B cell (primary cell): ENCODE data around the gene GPX7. TPM values are rescaled to one million over a fixed set of nuclear protein-coding genes. Genes with fewer than 3 reads are reported as not detected.
A peak's percentile ranks its signal among the peaks of the same experiment; 100 is the strongest.

Experiments used
- ATAC-seq: fragments of 200-7000 bp; cut with Tn5 transposase; one replicate; pipeline ENCODE4 v1.10.0; 2021; ENCODE audit warnings: low read depth, mild to moderate bottlenecking, moderate number of reproducible peaks, moderate library complexity
- CTCF ChIA-PET: fragments of 350-600 bp; sonication (Branson Sonifier 250); formaldehyde crosslinking; loops from one replicate; lab custom pipeline; 2021; ENCODE audit warnings: antibody characterized with exemption, inconsistent platforms; lab: Charles Lee
- POLR2A ChIA-PET: fragments of 350-600 bp; sonication (Branson Sonifier 250); formaldehyde crosslinking; loops from one replicate; lab custom pipeline; 2021; ENCODE audit warnings: antibody characterized with exemption; lab: Charles Lee
- DNase-seq: peaks from one replicate; pipeline ENCODE4 v3.0.0; 2013
- H2AFZ ChIP-seq: 2 replicates; pipeline ENCODE4 v1.6.1; 2012; ENCODE audit warnings: mild to moderate bottlenecking, low read depth, low read length; ENCODE audit not compliant: insufficient read depth, poor library complexity, severe bottlenecking
- H3K27ac ChIP-seq, 2 donors: 1 replicate in 1 of 2; 2 replicates in 1 of 2; pipeline ENCODE4 v1.5.1; 2012 to 2013; ENCODE audit warnings: low read length in 2 of 2, mild to moderate bottlenecking in 2 of 2, moderate library complexity in 1 of 2
- H3K27me3 ChIP-seq, 4 experiments: fragments of 200-600 bp in 1 of 4; sonication (generic) in 1 of 4; replicated peaks in 1 of 4; 1 replicate in 2 of 4; 2 replicates in 2 of 4; pipeline versions ENCODE4 v1.6.1 to v1.7.0; 2013 to 2016; ENCODE audit warnings: low read length in 3 of 4, mild to moderate bottlenecking in 2 of 4, mixed read lengths in 1 of 4, moderate library complexity in 1 of 4; ENCODE audit not compliant: insufficient read depth in 4 of 4, control insufficient read depth in 3 of 4; ENCODE audit errors: control extremely low read depth in 1 of 4
- H3K36me3 ChIP-seq, 2 experiments: replicated peaks in 1 of 2; 1 replicate in 1 of 2; 2 replicates in 1 of 2; pipeline versions ENCODE4 v1.6.1 to v1.7.1; 2013; ENCODE audit warnings: low read length in 1 of 2; ENCODE audit not compliant: insufficient read depth in 2 of 2, control insufficient read depth in 1 of 2; ENCODE audit errors: control extremely low read depth in 1 of 2, extremely low read depth in 1 of 2
- H3K4me1 ChIP-seq, 2 donors: fragments of 200-600 bp in 1 of 2; sonication (generic) in 1 of 2; 1 replicate in 1 of 2; 2 replicates in 1 of 2; pipeline versions ENCODE4 v1.5.1 to v1.6.1; 2013 to 2017; ENCODE audit warnings: low read length in 2 of 2; ENCODE audit not compliant: control insufficient read depth in 2 of 2, insufficient read depth in 2 of 2
- H3K4me2 ChIP-seq: replicated peaks from 2 replicates; pipeline ENCODE3; 2012; ENCODE audit warnings: mild to moderate bottlenecking, low read depth, low read length; ENCODE audit not compliant: poor library complexity, severe bottlenecking
- H3K4me3 ChIP-seq, 5 experiments: fragments of 200-600 bp in 1 of 5; sonication (generic) in 1 of 5; 1 replicate in 3 of 5; 2 replicates in 2 of 5; pipeline versions ENCODE4 v1.5.1 to v1.7.0; 2011 to 2016; ENCODE audit warnings: low read length in 4 of 5, mild to moderate bottlenecking in 4 of 5, low read depth in 2 of 5, control low read depth in 1 of 5, moderate library complexity in 1 of 5; ENCODE audit not compliant: insufficient read depth in 1 of 5; ENCODE audit errors: control extremely low read depth in 1 of 5, extremely low read depth in 1 of 5
- H3K79me2 ChIP-seq: fragments of 200-600 bp; sonication (generic); one replicate; pipeline ENCODE4 v1.6.0; 2016; ENCODE audit warnings: low read length; ENCODE audit not compliant: control insufficient read depth, insufficient read depth
- H3K9ac ChIP-seq: fragments of 200-600 bp; sonication (generic); 2 replicates; pipeline ENCODE4 v1.6.1; 2017; ENCODE audit warnings: mild to moderate bottlenecking, low read length, moderate library complexity
- H3K9me3 ChIP-seq, 3 donors: one replicate each; pipeline versions ENCODE4 v1.6.1 to v1.7.1; 2013; ENCODE audit warnings: low read length in 2 of 3; ENCODE audit not compliant: control insufficient read depth in 2 of 3, insufficient read depth in 1 of 3; ENCODE audit errors: control extremely low read depth in 1 of 3
- H4K20me1 ChIP-seq: 2 replicates; pipeline ENCODE4 v1.6.0; 2012; ENCODE audit warnings: mild to moderate bottlenecking, low read length; ENCODE audit not compliant: insufficient read depth, control insufficient read depth, poor library complexity, severe bottlenecking
- H3K27ac Mint-ChIP-seq: one replicate; pipeline ENCODE4 v1.8.0; 2021; ENCODE audit warnings: mixed read lengths
- H3K27me3 Mint-ChIP-seq: one replicate; pipeline ENCODE4 v1.8.0; 2021; ENCODE audit warnings: mixed read lengths
- H3K4me1 Mint-ChIP-seq: one replicate; pipeline ENCODE4 v1.8.0; 2021; ENCODE audit warnings: mixed read lengths
- H3K4me3 Mint-ChIP-seq: one replicate; pipeline ENCODE4 v1.8.0; 2021; ENCODE audit warnings: mixed read lengths
- H3K9me3 Mint-ChIP-seq: one replicate; pipeline ENCODE4 v1.8.0; 2022; ENCODE audit warnings: mixed read lengths; ENCODE audit not compliant: insufficient read depth
- CTCF ChIP-seq: fragments of 200-600 bp; IDR thresholded peaks from one replicate; pipeline ENCODE4 v1.8.0; 2022; ENCODE audit warnings: antibody characterized with exemption, mild to moderate bottlenecking
- EZH2 ChIP-seq: IDR thresholded peaks from 2 replicates; pipeline ENCODE4 v1.6.1; 2012; ENCODE audit warnings: borderline replicate concordance, low read depth, mild to moderate bottlenecking, moderate library complexity, low read length; ENCODE audit not compliant: insufficient read depth, poor library complexity, severe bottlenecking
- WGBS: methylation state at CpG from one replicate; pipeline ENCODE4 v1.1.5; 2013; ENCODE audit warnings: missing lambda C conversion rate; ENCODE audit not compliant: insufficient coverage; 5-methylcytosine and 5-hydroxymethylcytosine counted together
- intact Hi-C: fragments of 100-400 bp; cut with micrococcal nuclease; formaldehyde crosslinking; loops from one replicate; pipeline ENCODE4 v1.10.0; 2022
- polyA plus RNA-seq: library from polyadenylated mRNA; depleted of rRNA; stranded (reverse); fragments of >200 nt; gene quantifications from 2 replicates; pipeline ENCODE4 v1.2.3, GENCODE V29; 2012
- total RNA-seq, 2 donors: library from RNA; stranded (reverse); fragments of 120-200 nt in 1 of 2; gene quantifications; 1 replicate in 1 of 2; 2 replicates in 1 of 2; pipeline versions ENCODE4 v1.2.3 to v1.2.4, GENCODE V29; 2013 to 2022

GPX7 gene
- total and polyA plus RNA-seq, 2 donors (not counting 1 experiment from before 2014, with no cell fraction given) = 21.4 to 27.6 TPM

GRCh38 chr1:52590266-52590665 is 11.9 kb upstream of the GPX7 start:
- POLR2A ChIA-PET = interaction anchor here (0.7 kb wide), 1 partner anchor 10 kb away, joined by 5 read pairs; no protein-coding TSS in a partner anchor
- ATAC-seq (no peak), DNase-seq (no peak)
- peaks cover 25 to 28% of the 10 kb centered on the region in 2 donors for H3K4me1 ChIP-seq
- Mint-ChIP-seq H3K27ac (peak overlapping the region; percentile 37), H3K4me3 (no peak overlapping the region), H3K9me3 (no peaks in the 10 kb centered on the region), H3K27me3 (no peaks in the 10 kb centered on the region), H3K4me1 (peaks cover 43% of the 10 kb centered on the region)
- H3K27ac ChIP-seq = no peak overlapping the region
- H3K36me3 ChIP-seq = no peaks in the 10 kb centered on the region
- TF ChIP-seq EZH2 = no peak
- TF ChIP-seq CTCF = no peak
- H3K4me3 ChIP-seq = no peak overlapping the region
- 63% methylated on average over 4 of the region's 6 CpGs for WGBS
- H2AFZ ChIP-seq = no peak overlapping the region
- H3K27me3 ChIP-seq = no peaks in the 10 kb centered on the region
- no peak overlapping the region for H3K4me2 ChIP-seq
- CTCF ChIA-PET = no interaction called here
- no peaks in the 10 kb centered on the region for H4K20me1 ChIP-seq
- H3K9ac ChIP-seq = no peak overlapping the region
- intact Hi-C loops = no loop called here
- H3K9me3 ChIP-seq = no peaks in the 10 kb centered on the region
- no peaks in the 10 kb centered on the region for H3K79me2 ChIP-seq

GRCh38 chr1:52592637-52593323 is 9.4 kb upstream of the GPX7 start:
- H3K9me3 Mint-ChIP-seq = no peaks in the 10 kb centered on the region
- peak overlapping the region; percentile 29 for H3K4me3 Mint-ChIP-seq
- ATAC-seq (peak; percentile 47), DNase-seq (peak; percentile 50)
- no CpG with 5 or more reads among the region's 5 CpGs for WGBS
- no peaks in the 10 kb centered on the region for H3K27me3 ChIP-seq
- no peak for TF ChIP-seq EZH2
- no peak for TF ChIP-seq CTCF
- H3K4me1 ChIP-seq = peaks cover 25 to 28% of the 10 kb centered on the region in 2 donors
- H3K4me2 ChIP-seq = peak overlapping the region; percentile 41
- H3K79me2 ChIP-seq = no peaks in the 10 kb centered on the region
- intact Hi-C loops = no loop called here
- H3K4me3 ChIP-seq = no peak overlapping the region
- POLR2A ChIA-PET = interaction anchor here (0.8 to 1.6 kb wide), 4 partner anchors 9 to 41 kb away, joined by 3 to 4 read pairs (median 4); partner anchors contain the start of genes GPX7, SHISAL2A and TUT4
- peaks cover 42% of the 10 kb centered on the region for H3K4me1 Mint-ChIP-seq
- H3K27me3 Mint-ChIP-seq = no peaks in the 10 kb centered on the region
- H4K20me1 ChIP-seq = no peaks in the 10 kb centered on the region
- H3K9ac ChIP-seq = peak overlapping the region; percentile 1
- H3K36me3 ChIP-seq = no peaks in the 10 kb centered on the region
- peak overlapping the region; percentile 83 for H3K27ac Mint-ChIP-seq
- H3K27ac ChIP-seq = peak overlapping the region; percentile 16 to 69
- H3K9me3 ChIP-seq = no peaks in the 10 kb centered on the region
- CTCF ChIA-PET = interaction anchor here (1.1 to 1.8 kb wide), 4 partner anchors 9 to 74 kb away, joined by 4 to 6 read pairs (median 4); partner anchors contain the start of genes GPX7 and SHISAL2A
- peak overlapping the region; percentile 37 for H2AFZ ChIP-seq
